Kidney (tissue), 22 donors: ENCODE measurements around the gene LRRD1. TPM values are rescaled to one million over a fixed set of nuclear protein-coding genes. Genes with fewer than 3 reads are reported as not detected.

Source experiments
- DNase-seq, 5 donors: peaks; one replicate each; pipeline ENCODE4 v3.0.0-alpha.2; 2013 to 2020
- FAIRE-seq: peaks from 2 replicates; lab custom pipeline; 2012; peaks lifted over from hg19 to GRCh38; lab: Jason Lieb, UNC
- H3K27ac ChIP-seq, 2 donors: one replicate each; pipeline ENCODE4 v1.7.0; 2013; ENCODE audit warnings: low read depth in 2 of 2, low read length in 2 of 2, inconsistent platforms in 1 of 2
- H3K27me3 ChIP-seq: one replicate; pipeline ENCODE4 v1.7.1; 2013; ENCODE audit warnings: low read length, inconsistent platforms; ENCODE audit not compliant: control insufficient read depth, insufficient read depth
- H3K36me3 ChIP-seq, 3 donors: one replicate each; pipeline versions ENCODE4 v1.7.0 to v1.7.1; 2013; ENCODE audit warnings: low read length in 3 of 3, control low read depth in 1 of 3, inconsistent platforms in 1 of 3; ENCODE audit not compliant: insufficient read depth in 3 of 3, control insufficient read depth in 2 of 3
- H3K4me1 ChIP-seq, 3 donors: one replicate each; pipeline versions ENCODE4 v1.7.0 to v1.7.1; 2013; ENCODE audit warnings: low read length in 3 of 3, inconsistent platforms in 1 of 3, low read depth in 1 of 3; ENCODE audit not compliant: control insufficient read depth in 2 of 3, insufficient read depth in 2 of 3
- H3K4me3 ChIP-seq, 3 donors: one replicate each; pipeline versions ENCODE4 v1.7.0 to v1.8.1; 2013; ENCODE audit warnings: low read length in 3 of 3, control low read depth in 1 of 3, inconsistent platforms in 1 of 3
- H3K9ac ChIP-seq, 3 donors: one replicate each; pipeline versions ENCODE4 v1.7.0 to v1.7.1; 2013; ENCODE audit warnings: low read length in 3 of 3, control low read depth in 1 of 3, inconsistent platforms in 1 of 3
- H3K9me3 ChIP-seq, 3 donors: one replicate each; pipeline versions ENCODE4 v1.7.0 to v1.7.1; 2013; ENCODE audit warnings: low read length in 3 of 3, control low read depth in 1 of 3, inconsistent platforms in 1 of 3; ENCODE audit not compliant: control insufficient read depth in 2 of 3, insufficient read depth in 1 of 3
- intact Hi-C: fragments of 100-400 bp; cut with DNase I; formaldehyde crosslinking; loops from one replicate; pipeline ENCODE4 v1.11.1; 2022
- long read RNA-seq, 10 donors: library from polyadenylated mRNA in 1 of 10; unstranded in 1 of 10; transcript quantifications; one replicate each; pipeline ENCODE4 v2.0.0 and lab custom pipeline, GENCODE V29; 2021 to 2026
- polyA plus RNA-seq: library from polyadenylated mRNA; stranded (reverse); fragments of 350-450 nt; fragmentation: Illumina TruSeq; extraction: RNeasy Lipid Tissue Mini Kit (QIAGEN cat#74804); gene quantifications from one replicate; pipeline ENCODE4 v1.2.3, GENCODE V29; 2014; ENCODE audit warnings: low read depth, low replicate concordance; ENCODE audit not compliant: insufficient read depth
- total RNA-seq: library from RNA; stranded (reverse); fragmentation: NEBNext Ultra II Directional; extraction: Animal tissue kit (Norgen Biotek cat#: 25700); gene quantifications from one replicate; pipeline ENCODE4 v1.2.1, GENCODE V29; 2021
- TF ChIP-seq, protein P1 (sequence below): IDR thresholded peaks from 3 replicates; pipeline ENCODE4 v1.5.1; 2012; ENCODE audit warnings: mild to moderate bottlenecking, moderate library complexity, borderline replicate concordance; ENCODE audit not compliant: insufficient read depth; ENCODE audit errors: extremely low read depth
- donor health status: control.
- donor health status: control.
- donor health status: control.
- donor health status: control.
- donor health status: control.
- donor health status: DM: yes; HTN: yes; CAD: no.
- donor health status: Normal renal cell carcinoma (clear cell type).

Gene LRRD1
- total RNA-seq, result 0.25 TPM
- not detected for polyA plus RNA-seq
- long read RNA-seq, donor 1, result 0 reads
- long read RNA-seq, donor 2, result 0 reads
- long read RNA-seq, donor 3, result 0 reads
- long read RNA-seq, donor 4, result 0 reads
- long read RNA-seq, donor 5, result 0 reads
- long read RNA-seq, donor 6, result 0 reads
- long read RNA-seq, donor 7, result 0 reads
- long read RNA-seq, donor 8, result 0 reads
- long read RNA-seq, donor 9, result 0 reads
- long read RNA-seq, donor 10, result 0 reads

- Histone ChIP-seq H3K9me3 (no peaks in the 10 kb centered on the region), H3K4me1 (peaks cover 0 to 3% (median 3%) of the 10 kb centered on the region in 3 donors), H3K27me3 (no peaks in the 10 kb centered on the region), H3K9ac (peak within 1 kb of the TSS; percentile 27 to 88 (median 69)), H3K36me3 (no peaks in the 10 kb centered on the region), H3K27ac (peak within 1 kb of the TSS; percentile 78 to 80), H3K4me3 (peak within 1 kb of the TSS; percentile 66 to 74 (median 71))
- DNase-seq, result peak; percentile 94 to 96 (median 95)
- no peak for FAIRE-seq
- TF ChIP-seq, protein P1, sequence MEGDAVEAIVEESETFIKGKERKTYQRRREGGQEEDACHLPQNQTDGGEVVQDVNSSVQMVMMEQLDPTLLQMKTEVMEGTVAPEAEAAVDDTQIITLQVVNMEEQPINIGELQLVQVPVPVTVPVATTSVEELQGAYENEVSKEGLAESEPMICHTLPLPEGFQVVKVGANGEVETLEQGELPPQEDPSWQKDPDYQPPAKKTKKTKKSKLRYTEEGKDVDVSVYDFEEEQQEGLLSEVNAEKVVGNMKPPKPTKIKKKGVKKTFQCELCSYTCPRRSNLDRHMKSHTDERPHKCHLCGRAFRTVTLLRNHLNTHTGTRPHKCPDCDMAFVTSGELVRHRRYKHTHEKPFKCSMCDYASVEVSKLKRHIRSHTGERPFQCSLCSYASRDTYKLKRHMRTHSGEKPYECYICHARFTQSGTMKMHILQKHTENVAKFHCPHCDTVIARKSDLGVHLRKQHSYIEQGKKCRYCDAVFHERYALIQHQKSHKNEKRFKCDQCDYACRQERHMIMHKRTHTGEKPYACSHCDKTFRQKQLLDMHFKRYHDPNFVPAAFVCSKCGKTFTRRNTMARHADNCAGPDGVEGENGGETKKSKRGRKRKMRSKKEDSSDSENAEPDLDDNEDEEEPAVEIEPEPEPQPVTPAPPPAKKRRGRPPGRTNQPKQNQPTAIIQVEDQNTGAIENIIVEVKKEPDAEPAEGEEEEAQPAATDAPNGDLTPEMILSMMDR, result peak; percentile 91
- intact Hi-C loops, result no loop called here
Observed at GRCh38 chr7:92178928-92179924, at the start of gene LRRD1. Gene LRRD1 (minus strand): TSS chr7:92179142. CDS start chr7:92165202, 13,940 bp downstream.

GRCh38 chr7:92228742-92229141, 49.8 kb upstream of the LRRD1 start:
- no peak overlapping the region for H3K27ac ChIP-seq
- DNase-seq (no peak), FAIRE-seq (no peak)
- no peaks in the 10 kb centered on the region for H3K27me3 ChIP-seq
- peaks cover 6 to 18% (median 7%) of the 10 kb centered on the region in 3 donors for H3K36me3 ChIP-seq
- no peaks in the 10 kb centered on the region for H3K4me1 ChIP-seq
- intact Hi-C loops, result no loop called here
- TF ChIP-seq, protein P1, result no peak
- H3K4me3 ChIP-seq, result no peak overlapping the region
- H3K9me3 ChIP-seq, result no peaks in the 10 kb centered on the region
- H3K9ac ChIP-seq, result no peak overlapping the region

- Histone ChIP-seq H3K27ac (no peak overlapping the region), H3K9me3 (no peaks in the 10 kb centered on the region), H3K36me3 (peaks cover 6 to 17% (median 7%) of the 10 kb centered on the region in 3 donors), H3K4me3 (no peak overlapping the region), H3K4me1 (no peaks in the 10 kb centered on the region), H3K27me3 (no peaks in the 10 kb centered on the region), H3K9ac (no peak overlapping the region)
- DNase-seq, result no peak
- FAIRE-seq, result no peak
- intact Hi-C loops, result no loop called here
- TF ChIP-seq, protein P1, result no peak
Observed at GRCh38 chr7:92228100-92228499, 49.2 kb upstream of the LRRD1 start.
